HG03354 (cell line): ENCODE measurements around the gene FZD10.

Experiments used
- ATAC-seq: cut with Tn5 transposase; IDR thresholded peaks from one replicate; pipeline ENCODE4 v1.9.1; 2021; ENCODE audit warnings: mild to moderate bottlenecking; ENCODE audit not compliant: unreplicated experiment, poor library complexity, severe bottlenecking

Gene FZD10

GRCh38 chr12:130162267-130162666 is at the start of gene FZD10:
Gene FZD10 (plus strand): TSS chr12:130162464. CDS start chr12:130162943, 479 bp downstream.
- no peak for ATAC-seq

GRCh38 chr12:130114952-130115351 is 47.3 kb upstream of the FZD10 start:
- no peak for ATAC-seq

- ATAC-seq, result no peak
Measured at GRCh38 chr12:130115646-130116045, 46.6 kb upstream of the FZD10 start.

GRCh38 chr12:130116791-130117190 is 45.5 kb upstream of the FZD10 start:
- ATAC-seq, result no peak

- ATAC-seq, result no peak
Measured at GRCh38 chr12:130117233-130117632, 45.0 kb upstream of the FZD10 start.

- ATAC-seq, result no peak
Measured at GRCh38 chr12:130117701-130118100, 44.6 kb upstream of the FZD10 start.

- no peak for ATAC-seq
Measured at GRCh38 chr12:130118181-130118580, 44.1 kb upstream of the FZD10 start.

- ATAC-seq, result no peak
Measured at GRCh38 chr12:130119241-130119861, 42.9 kb upstream of the FZD10 start.

GRCh38 chr12:130120012-130120805 is 42.1 kb upstream of the FZD10 start:
- no peak for ATAC-seq

GRCh38 chr12:130121226-130122000 is 40.9 kb upstream of the FZD10 start:
- ATAC-seq, result no peak

GRCh38 chr12:130122356-130122755 is 39.9 kb upstream of the FZD10 start:
- ATAC-seq, result no peak

- no peak for ATAC-seq
Measured at GRCh38 chr12:130124106-130124505, 38.2 kb upstream of the FZD10 start.

GRCh38 chr12:130124605-130125244 is 37.5 kb upstream of the FZD10 start:
- ATAC-seq, result no peak

GRCh38 chr12:130126023-130126432 is 36.2 kb upstream of the FZD10 start:
- no peak for ATAC-seq

- ATAC-seq, result no peak
Measured at GRCh38 chr12:130127532-130127911, 34.7 kb upstream of the FZD10 start.

- no peak for ATAC-seq
Measured at GRCh38 chr12:130127912-130128789, 34.1 kb upstream of the FZD10 start.

- ATAC-seq, result no peak
Measured at GRCh38 chr12:130128790-130129735, 33.2 kb upstream of the FZD10 start.

- no peak for ATAC-seq
Measured at GRCh38 chr12:130130346-130130745, 31.9 kb upstream of the FZD10 start.
